ENCODE results near the gene SIDT2. TPM values are rescaled to one million over a fixed set of nuclear protein-coding genes. Genes with fewer than 3 reads are reported as not detected.

SIDT2 gene
- total and polyA plus RNA-seq, 2 of the 13 experiments (the other 11 are each of a cell fraction or from before 2014, with no cell fraction given), result 11.5 to 28.0 TPM

GRCh38 chr11:117180661-117181585, 2.4 kb downstream of the SIDT2 start (continued):
- TF ChIP-seq, protein P1, sequence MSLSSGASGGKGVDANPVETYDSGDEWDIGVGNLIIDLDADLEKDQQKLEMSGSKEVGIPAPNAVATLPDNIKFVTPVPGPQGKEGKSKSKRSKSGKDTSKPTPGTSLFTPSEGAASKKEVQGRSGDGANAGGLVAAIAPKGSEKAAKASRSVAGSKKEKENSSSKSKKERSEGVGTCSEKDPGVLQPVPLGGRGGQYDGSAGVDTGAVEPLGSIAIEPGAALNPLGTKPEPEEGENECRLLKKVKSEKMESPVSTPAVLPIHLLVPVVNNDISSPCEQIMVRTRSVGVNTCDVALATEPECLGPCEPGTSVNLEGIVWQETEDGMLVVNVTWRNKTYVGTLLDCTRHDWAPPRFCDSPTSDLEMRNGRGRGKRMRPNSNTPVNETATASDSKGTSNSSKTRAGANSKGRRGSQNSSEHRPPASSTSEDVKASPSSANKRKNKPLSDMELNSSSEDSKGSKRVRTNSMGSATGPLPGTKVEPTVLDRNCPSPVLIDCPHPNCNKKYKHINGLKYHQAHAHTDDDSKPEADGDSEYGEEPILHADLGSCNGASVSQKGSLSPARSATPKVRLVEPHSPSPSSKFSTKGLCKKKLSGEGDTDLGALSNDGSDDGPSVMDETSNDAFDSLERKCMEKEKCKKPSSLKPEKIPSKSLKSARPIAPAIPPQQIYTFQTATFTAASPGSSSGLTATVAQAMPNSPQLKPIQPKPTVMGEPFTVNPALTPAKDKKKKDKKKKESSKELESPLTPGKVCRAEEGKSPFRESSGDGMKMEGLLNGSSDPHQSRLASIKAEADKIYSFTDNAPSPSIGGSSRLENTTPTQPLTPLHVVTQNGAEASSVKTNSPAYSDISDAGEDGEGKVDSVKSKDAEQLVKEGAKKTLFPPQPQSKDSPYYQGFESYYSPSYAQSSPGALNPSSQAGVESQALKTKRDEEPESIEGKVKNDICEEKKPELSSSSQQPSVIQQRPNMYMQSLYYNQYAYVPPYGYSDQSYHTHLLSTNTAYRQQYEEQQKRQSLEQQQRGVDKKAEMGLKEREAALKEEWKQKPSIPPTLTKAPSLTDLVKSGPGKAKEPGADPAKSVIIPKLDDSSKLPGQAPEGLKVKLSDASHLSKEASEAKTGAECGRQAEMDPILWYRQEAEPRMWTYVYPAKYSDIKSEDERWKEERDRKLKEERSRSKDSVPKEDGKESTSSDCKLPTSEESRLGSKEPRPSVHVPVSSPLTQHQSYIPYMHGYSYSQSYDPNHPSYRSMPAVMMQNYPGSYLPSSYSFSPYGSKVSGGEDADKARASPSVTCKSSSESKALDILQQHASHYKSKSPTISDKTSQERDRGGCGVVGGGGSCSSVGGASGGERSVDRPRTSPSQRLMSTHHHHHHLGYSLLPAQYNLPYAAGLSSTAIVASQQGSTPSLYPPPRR (CRISPR knock-in tag; IDR thresholded peaks at IDR 0.05; ENCODE audit: borderline replicate concordance), result no peak
- TF ChIP-seq FOXP1 (IDR thresholded peaks at IDR 0.05), result no peak
- TF ChIP-seq FOXP1 (CRISPR knock-in tag; IDR thresholded peaks at IDR 0.05), result no peak
- peak; percentile 57 for TF ChIP-seq RAD21 (CRISPR knock-in tag; IDR thresholded peaks at IDR 0.05)
- TF ChIP-seq, protein P2, sequence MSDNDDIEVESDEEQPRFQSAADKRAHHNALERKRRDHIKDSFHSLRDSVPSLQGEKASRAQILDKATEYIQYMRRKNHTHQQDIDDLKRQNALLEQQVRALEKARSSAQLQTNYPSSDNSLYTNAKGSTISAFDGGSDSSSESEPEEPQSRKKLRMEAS (IDR thresholded peaks at IDR 0.05), result peak; percentile 77
- TF ChIP-seq, protein P3, sequence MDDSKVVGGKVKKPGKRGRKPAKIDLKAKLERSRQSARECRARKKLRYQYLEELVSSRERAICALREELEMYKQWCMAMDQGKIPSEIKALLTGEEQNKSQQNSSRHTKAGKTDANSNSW (CRISPR knock-in tag; IDR thresholded peaks at IDR 0.05; ENCODE audit: borderline replicate concordance), result no peak
- TF ChIP-seq PAXIP1 (CRISPR knock-in tag; conservative IDR thresholded peaks at IDR 0.05), result no peak
- TF ChIP-seq SATB2 (CRISPR knock-in tag; IDR thresholded peaks at IDR 0.05), result no peak
- TF ChIP-seq ZNF768 (CRISPR knock-in tag; IDR thresholded peaks at IDR 0.05), result no peak
- TF ChIP-seq ZNF619 (CRISPR knock-in tag; IDR thresholded peaks at IDR 0.05), result no peak
- TF ChIP-seq, protein P4, sequence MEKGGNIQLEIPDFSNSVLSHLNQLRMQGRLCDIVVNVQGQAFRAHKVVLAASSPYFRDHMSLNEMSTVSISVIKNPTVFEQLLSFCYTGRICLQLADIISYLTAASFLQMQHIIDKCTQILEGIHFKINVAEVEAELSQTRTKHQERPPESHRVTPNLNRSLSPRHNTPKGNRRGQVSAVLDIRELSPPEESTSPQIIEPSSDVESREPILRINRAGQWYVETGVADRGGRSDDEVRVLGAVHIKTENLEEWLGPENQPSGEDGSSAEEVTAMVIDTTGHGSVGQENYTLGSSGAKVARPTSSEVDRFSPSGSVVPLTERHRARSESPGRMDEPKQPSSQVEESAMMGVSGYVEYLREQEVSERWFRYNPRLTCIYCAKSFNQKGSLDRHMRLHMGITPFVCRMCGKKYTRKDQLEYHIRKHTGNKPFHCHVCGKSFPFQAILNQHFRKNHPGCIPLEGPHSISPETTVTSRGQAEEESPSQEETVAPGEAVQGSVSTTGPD (CRISPR knock-in tag; IDR thresholded peaks at IDR 0.05), result no peak
- TF ChIP-seq EZH2 (conservative IDR thresholded peaks at IDR 0.05; ENCODE audit: low read depth, low read length), result no peak
- TF ChIP-seq TBX2 (CRISPR knock-in tag; IDR thresholded peaks at IDR 0.05; ENCODE audit: borderline replicate concordance), result no peak
- peak; percentile 44; the same call in 1 of the 2 replicates for TF ChIP-seq ZBTB38 (CRISPR knock-in tag; IDR thresholded peaks at IDR 0.05)
- TF ChIP-seq MLLT10 (CRISPR knock-in tag; IDR thresholded peaks at IDR 0.05), result no peak
- TF ChIP-seq, protein P5, sequence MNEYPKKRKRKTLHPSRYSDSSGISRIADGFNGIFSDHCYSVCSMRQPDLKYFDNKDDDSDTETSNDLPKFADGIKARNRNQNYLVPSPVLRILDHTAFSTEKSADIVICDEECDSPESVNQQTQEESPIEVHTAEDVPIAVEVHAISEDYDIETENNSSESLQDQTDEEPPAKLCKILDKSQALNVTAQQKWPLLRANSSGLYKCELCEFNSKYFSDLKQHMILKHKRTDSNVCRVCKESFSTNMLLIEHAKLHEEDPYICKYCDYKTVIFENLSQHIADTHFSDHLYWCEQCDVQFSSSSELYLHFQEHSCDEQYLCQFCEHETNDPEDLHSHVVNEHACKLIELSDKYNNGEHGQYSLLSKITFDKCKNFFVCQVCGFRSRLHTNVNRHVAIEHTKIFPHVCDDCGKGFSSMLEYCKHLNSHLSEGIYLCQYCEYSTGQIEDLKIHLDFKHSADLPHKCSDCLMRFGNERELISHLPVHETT (CRISPR knock-in tag; conservative IDR thresholded peaks at IDR 0.05), result no peak
- TF ChIP-seq KDM5A (IDR thresholded peaks at IDR 0.05; ENCODE audit: borderline replicate concordance, low read length), result no peak

Measured in HepG2 (cell line).